GM18507 (cell line): Measurements from ENCODE around the gene PPFIA4.

Experiments used
- DNase-seq: peaks from one replicate; pipeline ENCODE4 v3.0.0; 2011; ENCODE audit warnings: low read depth; ENCODE audit not compliant: insufficient read length; ENCODE audit errors: extremely low spot score
- FAIRE-seq: peaks from 2 replicates; lab custom pipeline; 2011; peaks lifted over from hg19 to GRCh38; lab: Jason Lieb, UNC

Gene PPFIA4

DNA sequence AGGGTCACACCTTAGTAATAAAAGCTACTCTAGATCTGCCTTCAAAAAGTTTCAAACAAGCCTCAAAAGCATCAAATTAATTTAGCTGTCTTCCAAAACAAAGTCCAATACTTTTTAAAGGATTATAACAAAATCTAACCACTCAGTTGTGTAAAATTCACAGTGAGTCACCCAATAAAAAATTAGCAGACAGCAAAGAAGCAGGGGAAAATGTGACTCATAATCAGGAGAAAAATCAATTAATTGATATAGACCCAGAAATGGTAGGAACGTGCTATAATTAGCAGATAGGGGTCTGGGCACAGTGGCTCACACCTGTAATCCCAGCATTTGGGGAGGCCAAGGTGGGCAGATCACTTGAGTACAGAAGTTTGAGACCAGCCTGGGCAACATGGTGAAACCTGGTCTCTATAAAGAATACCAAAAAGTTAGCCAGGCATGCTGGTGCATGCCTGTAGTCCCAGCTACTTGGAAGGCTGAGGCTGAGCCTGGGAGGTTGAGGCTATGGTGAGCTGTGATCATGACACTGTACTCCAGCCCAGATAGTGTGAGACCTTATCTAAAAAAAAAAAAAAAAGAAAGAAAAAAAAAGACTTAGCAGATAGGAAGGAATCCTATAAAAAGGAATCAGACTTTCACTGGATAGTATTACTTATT is 67.6 kb downstream of the PPFIA4 start:
- FAIRE-seq (no peak), DNase-seq (no peak)

DNA sequence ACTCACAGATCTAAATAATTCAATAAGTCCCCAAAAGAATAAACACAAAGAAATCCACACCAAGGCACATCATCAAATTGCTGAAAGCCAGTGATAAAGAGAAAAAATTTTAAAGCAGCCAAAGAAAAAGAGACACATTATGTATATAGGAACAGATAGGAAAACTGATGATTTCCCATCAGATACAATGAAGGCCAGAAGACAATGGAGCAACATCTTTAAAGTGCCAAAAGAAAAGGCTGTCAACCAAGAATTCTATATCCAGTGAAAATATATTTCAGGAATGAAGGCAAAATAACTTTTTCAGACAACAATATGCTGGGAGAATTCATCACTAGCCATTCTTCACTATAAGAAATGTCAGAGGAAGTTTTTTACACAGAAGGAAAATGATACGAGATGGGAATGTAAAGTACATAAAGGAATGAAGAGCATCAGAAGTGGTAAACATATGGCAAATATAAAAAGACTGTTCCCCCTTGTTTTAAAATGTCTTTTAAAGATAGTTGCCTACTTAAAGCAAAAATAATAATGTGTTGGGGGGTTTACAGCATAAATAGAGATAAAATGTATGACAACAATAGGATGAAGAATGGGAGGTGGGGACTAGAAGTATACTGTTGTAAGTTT is 68.9 kb downstream of the PPFIA4 start:
- DNase-seq = no peak
- no peak for FAIRE-seq

DNA sequence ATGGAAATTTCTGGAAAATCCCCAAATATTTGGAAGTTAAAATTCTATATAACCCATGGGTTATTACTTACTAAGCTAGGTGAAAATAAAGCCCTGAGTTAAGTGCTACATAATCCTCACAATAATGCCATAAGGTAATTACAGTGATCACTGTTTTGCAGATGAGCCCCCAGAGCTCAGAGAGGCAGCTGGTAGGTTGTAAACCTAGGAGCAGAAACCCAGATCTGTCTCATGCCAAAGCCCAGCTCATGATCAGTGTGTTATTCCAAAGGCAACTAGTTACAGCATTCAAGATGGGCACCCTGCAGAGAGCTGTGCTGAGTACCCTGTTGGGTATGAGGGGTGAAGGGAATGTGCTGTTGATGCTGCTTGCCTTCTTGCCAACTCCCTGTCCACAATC is 70.3 kb downstream of the PPFIA4 start:
- DNase-seq (no peak), FAIRE-seq (no peak)

DNA sequence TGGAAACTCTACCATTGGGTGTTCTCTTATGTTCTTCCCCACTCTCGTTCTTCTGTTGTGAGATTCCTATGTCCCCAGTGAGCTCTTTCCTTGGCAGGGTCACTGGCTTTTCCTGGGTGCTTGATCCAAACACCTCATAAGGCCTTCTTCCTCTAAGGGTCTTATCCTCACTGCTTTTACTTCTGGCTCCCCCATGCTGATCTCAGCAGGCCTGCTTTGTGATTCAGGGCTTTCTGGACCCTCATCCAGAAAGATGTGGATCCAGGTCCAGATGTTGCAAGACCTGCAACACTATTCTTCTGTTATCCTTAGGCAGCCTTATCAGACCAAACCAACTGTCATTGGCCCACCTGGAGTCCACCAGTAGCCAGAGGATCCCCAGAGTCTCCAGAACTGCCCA is 70.7 kb downstream of the PPFIA4 start:
- DNase-seq = no peak
- FAIRE-seq = no peak

DNA sequence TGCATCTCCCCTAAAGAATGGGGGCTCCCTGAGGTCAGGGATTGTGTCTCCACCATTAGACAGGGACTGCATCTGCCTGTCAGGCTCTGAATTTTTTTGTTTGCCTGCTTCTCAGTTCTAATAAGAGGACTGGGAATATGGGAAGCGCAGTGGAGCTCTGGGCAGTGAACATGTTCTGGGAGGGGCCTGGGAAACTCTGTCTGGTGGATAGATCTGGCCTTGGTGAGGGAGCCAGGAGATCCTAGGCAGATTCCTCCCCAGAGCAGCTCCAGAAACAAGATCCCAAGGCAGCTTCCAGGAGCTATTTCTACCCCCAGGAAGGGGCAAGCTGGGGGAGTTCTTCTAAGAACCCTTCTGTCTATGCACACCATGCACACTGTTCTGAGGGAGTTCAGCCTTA is 72.2 kb downstream of the PPFIA4 start:
- no peak for FAIRE-seq
- DNase-seq = no peak

DNA sequence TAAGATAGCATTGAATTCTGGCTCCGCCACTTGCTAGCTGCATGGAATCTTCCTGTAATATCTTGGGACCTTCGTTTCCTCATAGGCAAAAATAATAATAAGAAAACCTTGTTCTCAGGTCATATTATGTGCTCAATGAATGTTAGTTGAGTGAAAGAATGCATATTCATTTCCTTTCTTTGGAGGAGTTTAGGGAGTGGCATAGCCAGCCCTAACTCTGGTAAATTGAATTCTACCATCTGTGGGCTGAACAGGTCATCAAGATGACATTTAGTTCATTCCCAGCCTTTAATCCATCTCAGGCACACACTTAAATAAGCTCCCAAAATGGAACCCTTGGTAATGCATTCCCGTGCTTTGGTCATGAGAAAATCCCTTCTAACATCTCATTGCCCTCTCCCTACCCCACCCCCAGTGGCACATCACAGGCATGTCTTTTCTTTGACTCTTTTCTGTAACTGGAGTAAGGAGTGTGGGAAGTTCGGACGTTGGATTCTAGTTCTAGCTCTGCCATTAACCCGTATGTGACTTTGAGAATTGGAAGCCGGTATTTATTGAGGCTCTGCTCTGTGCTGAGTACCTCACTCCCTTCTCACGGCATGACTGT is 72.7 kb downstream of the PPFIA4 start:
- FAIRE-seq (no peak), DNase-seq (no peak)

DNA sequence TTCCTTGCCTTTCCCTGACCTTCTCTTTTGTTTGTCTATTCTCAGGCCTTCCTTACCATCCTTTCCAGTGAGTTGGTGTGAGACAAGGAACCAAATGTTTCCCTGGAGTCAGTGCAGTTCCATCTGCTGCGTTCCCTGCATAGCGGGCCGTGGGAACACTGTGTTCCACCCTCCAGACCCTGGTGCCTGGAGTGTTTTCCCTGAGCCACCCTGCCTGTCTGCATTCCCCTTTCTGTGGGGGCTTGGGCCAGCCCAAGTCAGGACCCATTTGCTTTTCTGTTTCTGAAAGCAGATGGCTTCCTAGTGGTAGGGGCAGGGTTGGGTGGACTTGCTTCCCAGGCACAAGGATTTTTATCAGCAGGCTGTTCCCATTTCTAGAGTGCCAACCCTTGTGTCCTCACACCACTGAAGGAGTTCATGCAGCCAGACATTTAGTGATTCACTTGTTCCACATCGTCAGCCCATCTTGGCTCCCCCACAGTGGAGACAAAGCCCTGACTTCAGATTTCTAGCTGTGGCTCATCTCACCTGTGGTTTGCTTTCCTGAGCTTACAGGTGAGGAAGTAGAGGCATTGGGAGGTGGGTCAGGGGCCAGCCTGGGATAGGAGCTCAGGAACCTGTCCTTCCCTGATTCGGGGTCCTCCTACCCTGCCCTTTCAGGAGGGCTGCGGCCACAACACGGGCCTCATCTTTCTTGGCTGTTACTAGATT is 73.7 kb downstream of the PPFIA4 start:
- FAIRE-seq = no peak
- DNase-seq = no peak

DNA sequence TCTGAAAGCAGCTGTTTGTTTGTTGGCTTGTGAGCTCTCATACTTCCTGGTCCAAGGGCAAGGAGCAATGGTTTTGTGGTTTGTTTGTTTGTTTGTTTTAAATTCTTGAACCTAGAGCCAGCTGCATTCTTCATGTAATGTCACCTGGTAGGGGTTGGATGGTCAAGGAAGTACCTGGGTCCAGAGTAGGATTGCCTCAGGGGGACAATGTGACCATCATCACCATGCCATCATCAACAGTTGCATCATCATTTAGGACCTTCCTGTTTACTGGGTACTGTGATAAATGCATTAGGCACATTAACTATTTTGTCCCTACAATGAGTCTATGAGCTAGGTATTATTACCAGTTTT is 74.2 kb downstream of the PPFIA4 start:
- FAIRE-seq (no peak), DNase-seq (no peak)

DNA sequence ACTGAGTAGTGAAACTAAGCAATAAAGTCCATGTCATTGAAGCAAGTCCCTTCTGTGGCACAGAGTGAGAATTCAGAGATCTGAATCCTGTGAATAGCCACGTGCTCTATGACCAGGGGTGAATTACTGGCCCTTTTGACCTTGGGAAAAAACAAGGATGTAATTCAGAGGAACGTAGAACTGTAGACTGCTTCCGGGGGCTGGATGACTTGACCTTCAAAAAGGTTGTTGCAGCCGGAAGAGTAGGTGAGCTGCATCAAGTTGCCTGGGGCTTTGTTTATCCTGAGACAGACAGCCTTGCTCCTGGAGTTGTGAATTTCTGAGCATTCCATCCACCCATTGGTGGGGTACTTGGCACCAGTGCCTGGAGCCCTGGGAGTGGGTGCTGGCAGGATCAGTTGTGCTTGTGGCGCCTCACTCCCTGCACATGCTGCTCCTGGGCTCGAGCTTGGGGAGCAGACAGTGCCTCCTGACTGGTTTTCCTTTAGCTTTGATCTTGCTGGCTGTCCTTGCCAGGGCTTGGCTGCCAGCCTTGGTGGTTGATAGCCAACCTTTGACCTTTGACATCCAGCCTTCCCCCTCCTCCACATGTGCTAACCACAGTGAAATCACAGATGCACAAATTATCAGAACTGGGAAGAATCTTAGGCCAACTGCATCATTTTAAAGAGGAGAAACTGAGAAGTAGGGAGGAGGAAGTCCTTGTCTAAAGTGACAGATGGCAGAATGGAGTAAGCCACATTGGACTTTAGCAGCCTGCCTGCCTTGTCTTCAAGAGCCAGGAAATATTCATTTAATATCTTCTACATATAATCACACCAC is 75.7 kb downstream of the PPFIA4 start:
- FAIRE-seq = no peak
- DNase-seq = no peak

DNA sequence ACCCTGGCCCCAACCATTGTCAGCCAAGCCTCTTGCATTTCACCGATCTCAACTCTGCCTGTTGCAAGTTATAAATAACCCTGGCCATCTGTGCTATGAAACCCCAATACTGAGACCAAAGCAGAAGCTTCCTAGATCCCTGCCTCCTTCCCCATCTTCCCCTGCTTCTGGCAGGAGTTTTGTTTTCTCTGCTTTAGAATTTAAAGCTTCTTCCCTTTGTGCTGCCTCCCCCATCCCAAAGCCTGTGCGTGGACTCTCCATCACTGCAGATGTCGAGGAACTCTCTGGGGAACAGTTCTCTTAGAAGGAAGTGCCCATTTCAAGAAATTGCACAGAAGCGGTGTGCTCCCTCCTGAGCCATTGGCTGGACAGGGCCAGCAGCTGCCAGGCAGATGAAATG is 76.9 kb downstream of the PPFIA4 start:
- no peak for FAIRE-seq
- no peak for DNase-seq

DNA sequence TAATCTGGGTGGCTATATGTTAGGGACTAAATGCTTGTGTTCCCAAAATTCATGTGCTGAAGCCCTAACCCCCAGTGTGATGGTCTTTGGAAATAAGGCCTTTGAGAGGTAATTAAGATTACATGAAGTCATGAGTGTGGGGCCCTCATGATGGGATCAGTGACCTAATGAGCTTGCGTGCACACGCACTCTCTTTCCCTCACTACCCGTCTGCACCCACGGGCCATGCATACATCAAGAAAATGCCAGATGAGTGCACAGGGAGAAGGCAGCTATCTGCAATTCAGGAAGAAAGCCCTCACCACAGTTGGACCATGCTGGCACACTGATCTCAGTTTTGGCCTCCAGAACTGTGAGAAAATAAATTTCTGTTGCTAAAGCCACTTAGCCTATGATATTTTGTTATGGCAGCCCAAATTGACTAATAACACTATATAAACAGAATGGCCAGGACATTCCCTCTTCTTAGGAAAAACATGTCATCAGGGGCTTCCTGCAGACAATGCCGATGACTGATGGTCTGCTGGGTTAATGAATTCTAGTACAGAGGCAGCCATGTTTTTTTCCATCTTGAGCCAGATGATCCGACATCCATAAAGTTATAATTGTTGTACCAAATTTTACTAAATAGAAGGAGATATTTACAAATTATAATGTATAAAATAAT is 77.7 kb downstream of the PPFIA4 start:
- FAIRE-seq = no peak
- no peak for DNase-seq

DNA sequence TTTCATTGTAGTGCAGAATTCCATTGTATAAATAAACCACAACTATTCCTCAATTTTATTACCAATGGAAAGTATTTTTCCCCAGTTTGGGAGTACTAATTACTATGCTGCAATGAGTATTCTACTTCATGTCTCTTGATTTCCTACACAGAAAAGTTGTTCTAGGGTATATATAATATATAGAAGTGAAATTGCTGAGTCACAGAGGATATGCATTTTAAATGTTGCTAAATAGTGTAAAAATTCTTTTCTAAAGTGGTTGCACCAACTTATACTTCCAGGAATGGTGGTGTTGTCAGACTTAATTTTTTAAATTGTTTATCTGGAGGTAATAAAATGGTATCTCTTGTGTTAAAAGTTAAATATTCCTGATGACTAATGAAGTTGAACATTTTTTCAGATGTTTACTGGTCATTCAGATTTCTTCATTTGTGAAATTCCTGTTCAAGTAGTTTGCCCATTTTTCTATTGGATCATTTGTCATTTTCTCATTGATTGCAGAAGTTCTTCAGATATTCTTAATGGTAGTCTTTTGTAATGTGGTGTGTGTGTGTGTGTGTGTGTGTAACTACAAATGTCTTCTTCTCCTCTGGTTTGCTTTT is 78.6 kb downstream of the PPFIA4 start:
- no peak for FAIRE-seq
- DNase-seq = no peak

DNA sequence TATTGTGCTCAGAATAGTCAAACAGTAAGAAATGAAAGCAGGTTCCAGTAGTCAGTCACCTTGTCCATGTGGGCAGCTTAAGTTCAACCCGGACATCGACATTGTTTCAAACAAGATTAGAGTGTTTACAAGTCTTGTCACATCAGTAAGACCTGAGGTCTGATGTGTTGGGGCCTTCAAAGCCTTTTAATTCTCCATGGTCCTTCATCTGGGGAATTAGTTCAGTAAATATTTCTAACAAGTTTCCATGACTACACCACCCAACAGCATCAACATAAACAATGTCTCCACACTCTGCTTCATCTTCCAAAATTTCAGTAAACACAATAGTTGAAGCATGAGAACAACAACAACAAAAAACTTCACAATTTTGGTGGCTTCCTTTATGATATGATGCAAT is 86.2 kb downstream of the PPFIA4 start:
- FAIRE-seq (no peak), DNase-seq (no peak)

DNA sequence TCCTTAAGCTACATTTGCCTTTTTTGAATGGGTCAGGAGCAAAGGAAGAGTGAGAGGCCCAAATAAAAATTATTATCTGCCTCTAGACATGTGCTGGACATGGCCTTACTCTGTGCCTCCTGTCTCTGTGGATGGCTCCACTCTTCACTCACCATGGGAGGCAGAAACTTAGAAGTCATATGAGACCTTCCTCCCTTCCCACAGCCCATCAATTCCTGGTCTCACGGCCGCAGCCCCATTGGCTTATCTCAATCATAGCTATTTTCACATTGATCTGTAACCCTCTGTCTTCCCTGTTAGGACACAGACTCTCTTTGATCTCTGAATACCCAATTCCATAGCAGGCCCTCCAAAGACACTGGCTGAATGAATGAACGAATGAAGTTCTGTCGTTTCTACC is 87.0 kb downstream of the PPFIA4 start:
- DNase-seq (no peak), FAIRE-seq (no peak)

DNA sequence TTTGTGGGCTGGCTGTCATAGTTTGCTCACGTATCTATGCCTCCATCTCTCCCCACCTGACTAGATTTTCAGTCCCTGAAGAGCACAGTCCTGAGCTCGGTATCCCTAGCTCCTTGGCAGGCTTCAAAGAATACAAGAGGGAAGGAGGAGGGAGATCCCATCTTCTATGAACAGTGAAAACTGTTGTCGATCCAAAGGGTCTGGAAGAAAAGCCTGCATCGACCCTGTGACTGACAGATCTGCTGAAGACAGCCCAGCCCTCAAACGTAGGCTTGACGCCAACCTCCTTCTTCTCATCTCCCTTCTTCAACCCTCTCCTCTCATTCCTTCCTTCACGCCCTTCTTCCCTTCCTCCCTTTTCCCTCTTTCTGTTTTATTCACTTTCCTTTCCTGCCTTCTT is 87.9 kb downstream of the PPFIA4 start:
- no peak for DNase-seq
- no peak for FAIRE-seq

DNA sequence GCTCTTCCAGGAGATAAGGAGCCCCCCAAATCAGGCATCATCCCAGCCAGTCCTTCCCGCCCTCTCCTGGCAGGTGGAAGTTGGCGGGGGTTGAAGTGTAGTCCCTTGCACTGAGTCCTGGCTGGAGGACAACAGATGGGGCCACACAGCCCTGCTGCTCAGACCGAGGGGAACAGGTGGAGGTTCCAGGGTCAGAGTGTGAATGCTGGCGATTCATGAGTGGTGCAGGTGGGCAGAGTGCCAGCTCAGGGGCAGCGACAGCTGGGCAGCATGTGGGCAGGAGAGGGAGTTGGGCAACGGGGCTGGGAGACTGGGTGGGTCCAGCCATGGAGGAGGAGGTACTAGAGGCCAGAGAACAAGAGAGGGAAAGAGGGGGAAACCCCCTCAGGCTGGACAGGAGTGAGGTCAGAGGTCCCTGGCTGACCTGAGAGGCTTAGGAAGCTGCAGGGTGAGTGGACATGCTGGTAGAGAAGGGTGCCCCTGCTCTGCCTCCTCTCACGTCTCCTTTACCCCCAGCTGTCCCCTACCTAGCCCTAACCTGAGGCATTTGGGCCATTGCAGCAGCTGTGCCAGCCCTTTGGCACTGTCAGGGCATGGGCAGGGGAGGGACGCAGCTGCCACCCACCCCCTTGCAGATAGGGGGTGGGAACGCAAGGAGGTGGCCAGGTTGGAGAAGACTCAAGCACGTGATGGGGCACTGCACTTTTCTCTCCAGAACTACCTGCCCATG is 90.0 kb downstream of the PPFIA4 start:
- DNase-seq (no peak), FAIRE-seq (no peak)

DNA sequence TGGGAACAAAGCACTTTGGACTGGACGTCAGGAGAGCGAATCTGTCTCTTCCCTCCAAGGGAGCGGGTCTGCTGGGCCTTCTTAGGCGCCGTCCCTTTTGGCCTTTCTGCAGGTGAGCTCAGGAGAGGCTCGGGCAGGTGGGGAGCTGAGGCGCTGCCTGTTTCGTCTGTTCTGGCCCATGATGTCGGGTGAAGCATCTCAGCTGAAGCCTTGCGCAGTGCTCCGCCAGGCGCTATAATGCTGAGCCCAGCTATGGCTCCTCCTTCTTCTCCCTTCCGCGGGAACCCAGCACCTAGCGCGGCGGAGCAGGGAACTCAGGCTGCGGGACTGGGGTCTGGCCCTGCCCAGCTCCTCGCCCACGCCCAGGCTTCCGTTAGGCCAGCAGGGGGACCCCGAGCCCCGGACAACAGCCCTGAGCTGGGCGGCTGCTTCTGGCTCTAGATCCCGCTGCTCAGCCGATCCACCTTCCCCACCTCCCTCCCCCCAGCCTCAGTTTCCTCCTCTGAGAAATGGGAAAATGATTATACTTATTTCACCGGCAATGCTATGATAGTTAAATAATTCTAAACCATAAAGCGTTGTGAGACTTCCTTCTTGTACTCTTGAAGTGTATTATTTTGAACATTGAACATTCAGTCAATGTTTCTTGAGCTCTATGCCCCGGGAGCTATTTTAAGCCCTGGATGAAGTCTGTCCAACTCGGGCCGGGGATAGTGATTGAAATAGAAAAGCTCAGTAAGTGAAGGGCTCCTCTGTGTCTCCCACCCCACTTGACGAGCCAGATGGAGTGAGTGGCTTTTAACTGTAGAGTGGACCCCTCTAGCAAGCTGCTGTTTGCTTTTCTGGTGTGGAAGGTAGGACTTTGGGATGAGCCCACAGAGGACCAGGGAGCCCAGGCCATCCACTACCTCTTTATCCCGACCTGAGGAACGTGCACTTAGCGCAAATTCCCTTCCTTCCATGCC is 91.6 kb downstream of the PPFIA4 start:
- DNase-seq = peak; percentile 58
- no peak for FAIRE-seq
